HUES48 (cell line): ENCODE results near the gene HAPLN2.
A peak's percentile ranks its signal among the peaks of the same experiment; 100 is the strongest.

ENCODE experiments used
- H3K27ac ChIP-seq: one replicate; pipeline ENCODE4 v1.7.0; 2013; ENCODE audit warnings: low read depth, low read length, inconsistent platforms
- H3K27me3 ChIP-seq: 2 replicates; pipeline ENCODE4 v1.6.1; 2013; ENCODE audit warnings: mild to moderate bottlenecking, low read length; ENCODE audit not compliant: control insufficient read depth, insufficient read depth
- H3K36me3 ChIP-seq: 2 replicates; pipeline ENCODE4 v1.6.1; 2013; ENCODE audit warnings: low read length; ENCODE audit not compliant: control insufficient read depth, insufficient read depth
- H3K4me1 ChIP-seq: 2 replicates; pipeline ENCODE4 v1.6.1; 2013; ENCODE audit warnings: mild to moderate bottlenecking, low read length; ENCODE audit not compliant: control insufficient read depth, insufficient read depth
- H3K4me3 ChIP-seq: 2 replicates; pipeline ENCODE4 v1.5.1; 2013; ENCODE audit warnings: mild to moderate bottlenecking, low read depth, low read length
- H3K9ac ChIP-seq: 2 replicates; pipeline ENCODE4 v1.6.1; 2013; ENCODE audit warnings: mild to moderate bottlenecking, low read depth, low read length, moderate library complexity
- H3K9me3 ChIP-seq: 2 replicates; pipeline ENCODE4 v1.6.1; 2013; ENCODE audit warnings: low read length; ENCODE audit not compliant: control insufficient read depth, insufficient read depth

The HAPLN2 gene

GRCh38 chr1:156647351-156647750, 28.1 kb downstream of the HAPLN2 start:
- H3K27me3 ChIP-seq = peaks cover 60% of the 10 kb centered on the region
- H3K9ac ChIP-seq = no peak overlapping the region
- H3K36me3 ChIP-seq = no peaks in the 10 kb centered on the region
- no peak overlapping the region for H3K27ac ChIP-seq
- H3K9me3 ChIP-seq = no peaks in the 10 kb centered on the region
- peaks cover 10% of the 10 kb centered on the region; the same call in 1 of the 2 replicates for H3K4me1 ChIP-seq
- H3K4me3 ChIP-seq = no peak overlapping the region

- no peaks in the 10 kb centered on the region for H3K36me3 ChIP-seq
- no peak overlapping the region for H3K4me3 ChIP-seq
- peaks cover 51% of the 10 kb centered on the region for H3K27me3 ChIP-seq
- H3K9me3 ChIP-seq = no peaks in the 10 kb centered on the region
- H3K9ac ChIP-seq = no peak overlapping the region
- H3K27ac ChIP-seq = no peak overlapping the region
- no peaks in the 10 kb centered on the region for H3K4me1 ChIP-seq
Observed at GRCh38 chr1:156648496-156648895, 29.3 kb downstream of the HAPLN2 start.

GRCh38 chr1:156648951-156649350, 29.7 kb downstream of the HAPLN2 start:
- H3K36me3 ChIP-seq = no peaks in the 10 kb centered on the region
- H3K9ac ChIP-seq = no peak overlapping the region
- peaks cover 51% of the 10 kb centered on the region for H3K27me3 ChIP-seq

GRCh38 chr1:156652131-156652991, 33.1 kb downstream of the HAPLN2 start:
- Histone ChIP-seq H3K4me1 (peaks cover 6% of the 10 kb centered on the region; the same call in 1 of the 2 replicates), H3K4me3 (no peak overlapping the region), H3K27ac (no peak overlapping the region), H3K36me3 (no peaks in the 10 kb centered on the region), H3K9me3 (no peaks in the 10 kb centered on the region), H3K27me3 (peaks cover 60% of the 10 kb centered on the region), H3K9ac (no peak overlapping the region)

More at GRCh38 chr1:156648951-156649350, 29.7 kb downstream of the HAPLN2 start:
- H3K4me1 ChIP-seq = no peaks in the 10 kb centered on the region
- no peak overlapping the region for H3K27ac ChIP-seq
- H3K9me3 ChIP-seq = no peaks in the 10 kb centered on the region
- H3K4me3 ChIP-seq = no peak overlapping the region

- Histone ChIP-seq H3K36me3 (no peaks in the 10 kb centered on the region), H3K27me3 (peaks cover 59% of the 10 kb centered on the region), H3K9me3 (no peaks in the 10 kb centered on the region), H3K4me1 (peaks cover 6% of the 10 kb centered on the region; the same call in 1 of the 2 replicates), H3K27ac (no peak overlapping the region), H3K9ac (no peak overlapping the region), H3K4me3 (no peak overlapping the region)
Observed at GRCh38 chr1:156652992-156653355, 33.8 kb downstream of the HAPLN2 start.

- Histone ChIP-seq H3K4me1 (peaks cover 10% of the 10 kb centered on the region; the same call in 1 of the 2 replicates), H3K9ac (no peak overlapping the region), H3K27me3 (peaks cover 66% of the 10 kb centered on the region), H3K27ac (no peak overlapping the region), H3K9me3 (no peaks in the 10 kb centered on the region), H3K36me3 (no peaks in the 10 kb centered on the region), H3K4me3 (no peak overlapping the region)
Observed at GRCh38 chr1:156654700-156655099, 35.5 kb downstream of the HAPLN2 start.

GRCh38 chr1:156655151-156655903, 36.1 kb downstream of the HAPLN2 start:
- no peak overlapping the region for H3K4me3 ChIP-seq
- H3K27me3 ChIP-seq = peaks cover 66% of the 10 kb centered on the region
- no peaks in the 10 kb centered on the region for H3K36me3 ChIP-seq
- H3K9me3 ChIP-seq = no peaks in the 10 kb centered on the region
- peaks cover 13% of the 10 kb centered on the region for H3K4me1 ChIP-seq
- H3K9ac ChIP-seq = no peak overlapping the region
- H3K27ac ChIP-seq = no peak overlapping the region

GRCh38 chr1:156655904-156656516, 36.8 kb downstream of the HAPLN2 start:
- no peaks in the 10 kb centered on the region for H3K9me3 ChIP-seq
- H3K27me3 ChIP-seq = peaks cover 61% of the 10 kb centered on the region
- H3K4me1 ChIP-seq = peaks cover 20% of the 10 kb centered on the region
- H3K9ac ChIP-seq = no peak overlapping the region
- no peak overlapping the region for H3K27ac ChIP-seq
- no peak overlapping the region for H3K4me3 ChIP-seq
- H3K36me3 ChIP-seq = no peaks in the 10 kb centered on the region

- H3K36me3 ChIP-seq = no peaks in the 10 kb centered on the region
- H3K9me3 ChIP-seq = no peaks in the 10 kb centered on the region
- H3K4me1 ChIP-seq = peaks cover 31% of the 10 kb centered on the region
- peaks cover 52% of the 10 kb centered on the region for H3K27me3 ChIP-seq
- H3K27ac ChIP-seq = no peak overlapping the region
- peak overlapping the region; percentile 58 for H3K4me3 ChIP-seq
- no peak overlapping the region for H3K9ac ChIP-seq
Observed at GRCh38 chr1:156656806-156657740, 37.9 kb downstream of the HAPLN2 start.

- Histone ChIP-seq H3K4me1 (peaks cover 38% of the 10 kb centered on the region), H3K27ac (no peak overlapping the region), H3K4me3 (peak overlapping the region; percentile 58; the same call in 1 of the 2 replicates)
Observed at GRCh38 chr1:156657741-156658319, 38.6 kb downstream of the HAPLN2 start.

More at GRCh38 chr1:156657741-156658319, 38.6 kb downstream of the HAPLN2 start:
- Histone ChIP-seq H3K27me3 (peaks cover 52% of the 10 kb centered on the region), H3K9me3 (no peaks in the 10 kb centered on the region), H3K36me3 (no peaks in the 10 kb centered on the region), H3K9ac (no peak overlapping the region)
